AG10803 (cell line): ENCODE data around the gene NATD1.

Experiments
- DNase-seq: peaks from one replicate; pipeline ENCODE4 v3.0.0; 2010; ENCODE audit warnings: low read depth
- H3K4me3 ChIP-seq: 2 replicates; pipeline ENCODE4 v1.5.1; 2011; ENCODE audit warnings: mild to moderate bottlenecking, low read length, control low read depth
- CTCF ChIP-seq: conservative IDR thresholded peaks from 2 replicates; pipeline ENCODE4 v1.5.1; 2011; ENCODE audit warnings: mild to moderate bottlenecking, low read length, control low read depth, inconsistent platforms

NATD1 gene

GRCh38 chr17:21223086-21223485, 30.1 kb downstream of the NATD1 start:
- no peak for DNase-seq
- TF ChIP-seq CTCF = no peak
- no peak overlapping the region for H3K4me3 ChIP-seq

- H3K4me3 ChIP-seq = no peak overlapping the region
- no peak for TF ChIP-seq CTCF
- DNase-seq = no peak
Measured at GRCh38 chr17:21218831-21219380, 34.3 kb downstream of the NATD1 start.

DNA sequence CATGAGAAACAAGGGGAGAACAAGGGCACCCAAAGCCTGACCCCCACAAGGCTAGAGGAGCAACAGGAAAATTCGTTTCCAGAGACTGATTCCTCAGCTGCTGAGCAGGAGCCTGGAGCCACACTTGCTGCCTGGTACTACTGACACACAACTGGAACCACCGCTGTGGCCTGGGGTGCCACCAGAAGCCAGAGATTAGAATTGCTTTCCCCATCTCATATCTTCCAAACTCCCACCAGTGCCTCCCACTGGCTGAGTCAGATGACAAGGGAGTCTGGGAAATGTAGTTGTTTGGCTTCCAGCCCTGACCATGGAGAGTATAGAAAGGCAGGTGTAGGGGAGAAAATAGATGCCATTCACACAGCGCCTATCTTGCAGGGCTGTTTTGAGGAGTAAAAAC, 35.1 kb downstream of the NATD1 start:
- no peak overlapping the region for H3K4me3 ChIP-seq
- no peak for DNase-seq
- 0 out of 2 replicates have a peak, but pooled peaks have one; percentile 17 for TF ChIP-seq CTCF

- no peak for DNase-seq
- no peak for TF ChIP-seq CTCF
- H3K4me3 ChIP-seq = no peak overlapping the region
Measured at GRCh38 chr17:21217346-21217745, 35.9 kb downstream of the NATD1 start.

- TF ChIP-seq CTCF = no peak
- H3K4me3 ChIP-seq = no peak overlapping the region
- no peak for DNase-seq
Measured at GRCh38 chr17:21215935-21216334, 37.3 kb downstream of the NATD1 start.

GRCh38 chr17:21214777-21215541, 38.3 kb downstream of the NATD1 start:
- peak; percentile 48 for DNase-seq
- TF ChIP-seq CTCF = no peak

GRCh38 chr17:21214015-21214776, 39.0 kb downstream of the NATD1 start, which contains the start of gene TMEM11:
TSS of gene TMEM11 (minus strand) at chr17:21214161. CDS start at chr17:21214152, 9 bp downstream.
- DNase-seq = peak; percentile 97
- H3K4me3 ChIP-seq = peak within 1 kb of the TSS; percentile 92
- TF ChIP-seq CTCF = no peak

More at GRCh38 chr17:21214777-21215541, 38.3 kb downstream of the NATD1 start:
- peak overlapping the region; percentile 92 for H3K4me3 ChIP-seq
